IMR-90 (cell line): ENCODE results near the gene PLCB3.

Source experiments
- CEBPB ChIP-seq: IDR thresholded peaks from 2 replicates; pipeline ENCODE4 v1.6.1; 2012; ENCODE audit warnings: low read depth, low read length, improper control_type of control experiment
- CTCF ChIP-seq: conservative IDR thresholded peaks from 2 replicates; pipeline ENCODE4 v1.5.1; 2012; ENCODE audit warnings: mild to moderate bottlenecking, low read depth, low read length, improper control_type of control experiment
- FOS ChIP-seq: fragments of 150-350 bp; IDR thresholded peaks from 2 replicates; pipeline ENCODE4 v1.6.1; 2016; ENCODE audit warnings: low read depth, low read length
- MAZ ChIP-seq: IDR thresholded peaks from 2 replicates; pipeline ENCODE4 v1.6.1; 2012; ENCODE audit warnings: low read depth, mild to moderate bottlenecking, low read length, improper control_type of control experiment, moderate library complexity, borderline replicate concordance
- POLR2A ChIP-seq: IDR thresholded peaks from 2 replicates; pipeline ENCODE4 v1.6.1; 2012; ENCODE audit warnings: mild to moderate bottlenecking, low read depth, low read length
- RAD21 ChIP-seq: IDR thresholded peaks from 2 replicates; pipeline ENCODE4 v1.6.1; 2012; ENCODE audit warnings: low read length, improper control_type of control experiment
- SMC3 ChIP-seq: fragments of 150-350 bp; IDR thresholded peaks from 2 replicates; pipeline ENCODE4 v1.6.1; 2016; ENCODE audit warnings: low read depth, mild to moderate bottlenecking, antibody characterized with exemption, low read length, moderate library complexity
- USF2 ChIP-seq: fragments of 150-350 bp; IDR thresholded peaks from 2 replicates; pipeline ENCODE4 v1.6.1; 2017; ENCODE audit warnings: mild to moderate bottlenecking, antibody characterized with exemption, low read length, low read depth

GRCh38 chr11:64263021-64263946, 12.0 kb downstream of the PLCB3 start:
- no peak for TF ChIP-seq POLR2A
- TF ChIP-seq CTCF = no peak; the same call in 1 of the 2 replicates
- no peak for TF ChIP-seq SMC3
- no peak for TF ChIP-seq MAZ
- no peak for TF ChIP-seq CEBPB
- no peak for TF ChIP-seq USF2
- TF ChIP-seq FOS = no peak; the same call in 1 of the 2 replicates
- TF ChIP-seq RAD21 = no peak
